Raji (cell line): ENCODE data around the gene CAPZA1.

Experiments used
- POLR2A ChIP-seq: IDR thresholded peaks from 2 replicates; pipeline ENCODE4 v1.6.1; 2011; ENCODE audit warnings: low read depth, low read length, control low read depth; ENCODE audit not compliant: insufficient read depth

The CAPZA1 gene

GRCh38 chr1:112646225-112646624, 26.6 kb downstream of the CAPZA1 start:
- no peak for TF ChIP-seq POLR2A

- TF ChIP-seq POLR2A: no peak
Measured at GRCh38 chr1:112651205-112651604, 31.6 kb downstream of the CAPZA1 start.

GRCh38 chr1:112665857-112666256, 46.2 kb downstream of the CAPZA1 start:
- no peak for TF ChIP-seq POLR2A

- TF ChIP-seq POLR2A: no peak
Measured at GRCh38 chr1:112666946-112667345, 47.3 kb downstream of the CAPZA1 start.

GRCh38 chr1:112672009-112672408, 52.4 kb downstream of the CAPZA1 start:
- no peak for TF ChIP-seq POLR2A

- TF ChIP-seq POLR2A: no peak
Measured at GRCh38 chr1:112672842-112673241, 53.2 kb downstream of the CAPZA1 start.

GRCh38 chr1:112673592-112674439, 54.2 kb downstream of the CAPZA1 start:
- no peak for TF ChIP-seq POLR2A

- TF ChIP-seq POLR2A: no peak
Measured at GRCh38 chr1:112674440-112674985, 54.9 kb downstream of the CAPZA1 start, which contains the start of gene MOV10. TSS of gene MOV10 (plus strand) at chr1:112674659. CDS start at chr1:112674913, 254 bp downstream.

- no peak for TF ChIP-seq POLR2A
Measured at GRCh38 chr1:112674986-112675727, 55.5 kb downstream of the CAPZA1 start.

GRCh38 chr1:112675728-112676381, 56.2 kb downstream of the CAPZA1 start:
- no peak for TF ChIP-seq POLR2A

GRCh38 chr1:112676543-112676942, 56.9 kb downstream of the CAPZA1 start:
- no peak for TF ChIP-seq POLR2A

- no peak for TF ChIP-seq POLR2A
Measured at GRCh38 chr1:112677501-112677900, 57.9 kb downstream of the CAPZA1 start.

- TF ChIP-seq POLR2A: no peak
Measured at GRCh38 chr1:112678605-112679004, 59.0 kb downstream of the CAPZA1 start.

GRCh38 chr1:112685913-112686312, 66.3 kb downstream of the CAPZA1 start:
- no peak for TF ChIP-seq POLR2A

- TF ChIP-seq POLR2A: no peak
Measured at GRCh38 chr1:112686417-112686816, 66.8 kb downstream of the CAPZA1 start.

- no peak for TF ChIP-seq POLR2A
Measured at GRCh38 chr1:112686835-112687234, 67.2 kb downstream of the CAPZA1 start.

GRCh38 chr1:112687361-112687760, 67.7 kb downstream of the CAPZA1 start:
- TF ChIP-seq POLR2A: no peak
